GM18499 (cell line): ENCODE data around the gene CLCN4.

Experiments used
- ATAC-seq: cut with Tn5 transposase; IDR thresholded peaks from one replicate; pipeline ENCODE4 v1.9.1; 2021; ENCODE audit warnings: moderate number of reproducible peaks; ENCODE audit not compliant: insufficient read depth, unreplicated experiment

CLCN4 gene

DNA sequence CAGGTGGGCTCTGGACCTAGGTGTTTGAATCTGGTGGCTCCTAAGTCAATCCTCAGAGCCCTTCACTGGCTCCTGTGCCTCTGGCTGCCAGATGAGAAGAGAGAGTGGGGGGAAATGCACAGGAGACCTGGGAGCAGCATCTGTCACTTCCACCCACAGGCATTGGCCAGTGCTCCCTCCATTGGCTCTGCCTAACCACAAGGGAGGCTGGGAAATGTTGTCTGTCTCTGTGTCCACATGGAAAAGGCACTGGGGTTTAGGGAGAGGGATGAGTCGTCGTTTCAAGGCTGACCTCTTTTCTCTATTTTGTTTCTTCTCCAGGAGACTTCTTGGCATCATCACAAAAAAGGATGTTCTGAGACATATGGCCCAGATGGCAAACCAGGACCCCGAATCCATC is 76.4 kb downstream of the CLCN4 start:
- ATAC-seq, result no peak

DNA sequence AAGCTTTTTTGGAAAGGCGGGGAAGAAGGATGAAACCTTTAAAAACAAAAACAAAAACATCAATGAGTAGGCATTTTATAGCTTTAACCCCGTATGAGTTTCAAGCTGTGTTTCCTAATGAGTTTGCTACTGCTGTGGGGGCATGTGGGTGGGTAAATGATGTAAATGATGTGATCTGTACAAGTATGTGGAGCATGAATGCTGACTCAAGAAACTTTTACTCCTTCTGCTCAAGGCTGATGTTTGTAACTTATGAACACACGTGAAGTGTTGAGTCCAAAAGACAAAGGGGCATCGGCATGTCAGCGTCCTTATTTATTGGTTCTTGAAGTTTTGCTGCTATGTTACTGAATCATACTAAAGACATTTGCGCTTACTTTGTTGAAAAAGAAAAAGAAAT is 76.9 kb downstream of the CLCN4 start:
- no peak for ATAC-seq

GRCh38 chrX:10235851-10236250 is 79.1 kb downstream of the CLCN4 start:
- no peak for ATAC-seq

- ATAC-seq, result no peak
Measured at GRCh38 chrX:10237241-10237640, 80.5 kb downstream of the CLCN4 start.

DNA sequence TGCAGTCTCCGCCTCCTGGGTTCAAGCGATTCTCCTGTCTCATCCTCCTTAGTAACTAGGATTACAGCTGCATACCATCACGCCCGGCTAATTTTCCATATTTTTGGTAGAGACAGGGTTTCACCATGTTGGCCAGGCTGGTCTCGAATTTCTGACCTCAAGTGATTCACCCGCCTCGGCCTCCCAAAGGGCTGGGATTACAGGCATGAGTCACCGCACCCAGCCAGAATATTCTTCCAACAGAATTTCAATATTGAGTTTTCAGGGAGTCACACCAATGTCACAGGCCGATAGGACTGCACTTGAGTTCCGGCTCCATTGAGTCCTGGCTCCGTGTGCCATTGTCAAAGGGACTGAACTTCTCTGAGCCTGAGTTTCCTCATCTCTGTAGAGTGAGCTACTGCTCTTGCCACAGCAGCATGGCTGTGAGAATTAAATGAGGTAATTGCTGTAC is 82.9 kb downstream of the CLCN4 start:
- ATAC-seq, result no peak

- no peak for ATAC-seq
Measured at GRCh38 chrX:10240918-10241317, 84.1 kb downstream of the CLCN4 start.

- no peak for ATAC-seq
Measured at GRCh38 chrX:10242026-10242425, 85.3 kb downstream of the CLCN4 start.

GRCh38 chrX:10243106-10243505 is 86.3 kb downstream of the CLCN4 start:
- ATAC-seq, result no peak

DNA sequence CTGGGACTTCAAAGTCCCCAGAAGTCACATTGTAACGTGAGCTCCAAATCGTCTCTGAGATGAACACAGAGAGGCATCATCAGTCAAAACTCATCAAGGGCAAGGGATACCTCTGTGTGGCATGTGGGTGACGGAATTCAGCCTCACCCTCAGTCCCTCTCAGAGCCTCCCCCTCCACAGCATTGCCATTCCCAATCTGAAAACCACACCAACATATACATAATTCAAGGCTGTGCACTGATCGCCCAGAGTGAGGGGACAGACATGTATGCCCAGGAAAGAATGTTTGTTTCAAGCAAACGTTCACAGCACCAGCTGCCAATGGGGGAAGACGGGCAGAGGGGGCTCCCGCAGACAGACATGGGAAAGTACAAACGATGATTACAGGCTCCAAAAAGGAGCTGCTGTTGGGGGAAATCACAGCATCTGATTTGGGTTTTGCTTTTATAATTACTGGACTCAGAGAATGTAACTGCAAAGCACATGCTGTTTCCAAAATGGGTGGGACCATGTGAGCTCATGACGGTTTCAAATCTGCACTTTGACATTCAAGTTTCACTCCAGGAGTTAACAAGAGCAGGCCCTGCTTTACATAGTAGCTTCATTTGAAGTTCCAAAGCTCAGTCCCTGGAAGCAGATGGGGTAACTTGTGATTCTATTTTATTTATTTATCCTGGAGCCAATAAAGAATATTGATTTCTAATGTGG is 88.3 kb downstream of the CLCN4 start:
- ATAC-seq, result no peak

- ATAC-seq, result no peak
Measured at GRCh38 chrX:10245886-10246285, 89.1 kb downstream of the CLCN4 start.

DNA sequence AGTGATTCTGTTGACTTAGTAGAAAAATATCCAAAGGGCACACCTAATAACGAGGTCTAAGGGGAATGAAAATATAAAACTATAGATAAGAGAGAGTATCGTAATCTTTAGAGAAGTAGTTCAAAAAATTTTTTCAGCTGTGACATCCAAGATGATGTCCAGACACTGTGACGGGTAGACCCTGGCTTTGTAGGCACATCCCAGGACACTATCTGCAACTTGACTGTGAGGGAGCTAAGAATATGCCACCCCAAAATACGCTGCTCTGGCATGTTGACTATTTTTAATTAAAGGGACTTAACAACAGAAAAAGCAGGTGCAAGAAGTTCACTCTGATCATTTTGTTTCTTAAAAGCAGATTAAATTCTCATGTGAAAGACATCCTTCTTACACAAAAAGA is 89.5 kb downstream of the CLCN4 start:
- ATAC-seq, result no peak

- no peak for ATAC-seq
Measured at GRCh38 chrX:10246846-10247245, 90.1 kb downstream of the CLCN4 start.

DNA sequence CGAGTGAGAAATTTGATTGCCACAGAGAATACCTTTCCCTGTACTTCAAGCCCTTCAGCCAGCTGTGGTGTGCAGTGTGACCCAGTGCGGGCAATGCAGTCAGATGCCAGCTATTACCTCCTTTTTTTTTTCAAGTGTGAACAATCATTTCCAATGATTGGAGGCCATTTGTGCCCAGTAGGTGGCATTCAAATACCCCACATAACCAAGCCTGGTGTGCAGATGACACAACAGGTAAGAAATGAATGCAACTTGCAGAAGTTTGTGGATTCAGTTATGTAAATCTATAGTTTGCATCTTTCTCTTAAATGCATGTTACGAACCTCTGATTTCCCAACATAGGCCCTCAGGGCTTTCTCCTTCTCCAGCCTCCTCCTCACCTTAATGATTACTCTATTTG is 98.0 kb downstream of the CLCN4 start:
- no peak for ATAC-seq

DNA sequence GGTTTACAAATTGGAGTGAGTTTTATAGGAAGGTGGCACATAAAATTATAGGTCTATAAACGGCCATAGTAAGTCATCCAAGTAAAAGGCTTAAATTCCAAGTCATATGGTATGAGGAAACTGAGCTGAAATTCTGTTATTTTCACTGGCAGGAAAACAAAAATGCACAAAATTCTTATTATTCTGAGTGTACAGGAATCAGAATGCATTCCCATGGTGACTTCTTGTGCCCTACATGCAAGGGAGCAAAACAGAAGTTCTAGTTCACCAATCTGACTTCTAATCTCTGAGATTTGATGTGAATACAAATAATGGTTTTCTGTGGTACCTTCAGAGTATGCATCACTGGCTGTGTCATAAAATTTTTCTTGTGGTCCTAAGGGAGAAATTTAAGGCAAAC is 102.9 kb downstream of the CLCN4 start:
- no peak for ATAC-seq

GRCh38 chrX:10265775-10266174 is 109.0 kb downstream of the CLCN4 start:
- no peak for ATAC-seq

GRCh38 chrX:10278716-10279115 is 121.9 kb downstream of the CLCN4 start:
- no peak for ATAC-seq

DNA sequence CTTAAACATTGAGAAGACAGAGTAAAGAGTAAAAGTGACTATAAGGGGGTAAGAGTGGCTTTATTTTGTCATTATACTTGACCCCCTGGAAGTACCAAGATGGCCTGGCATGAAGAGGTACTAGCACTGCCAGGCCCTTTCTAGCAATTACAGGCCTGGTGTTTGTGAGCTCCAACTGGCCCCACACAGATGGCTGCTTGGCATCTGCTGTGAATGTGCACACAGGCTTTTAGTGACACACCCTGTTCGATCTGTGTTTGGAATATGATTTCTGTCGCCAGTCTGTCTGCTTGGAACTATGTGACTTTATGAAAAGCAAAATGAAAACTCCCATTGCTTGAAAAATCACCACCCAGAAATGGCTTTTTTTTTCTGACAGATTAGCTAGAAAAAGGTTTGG is 123.3 kb downstream of the CLCN4 start:
- ATAC-seq, result no peak

- ATAC-seq, result no peak
Measured at GRCh38 chrX:10282490-10282889, 125.7 kb downstream of the CLCN4 start.

- no peak for ATAC-seq
Measured at GRCh38 chrX:10286195-10286594, 129.4 kb downstream of the CLCN4 start.
